Gastrocnemius medialis (tissue), 4 donors: ENCODE data around the gene CHRNA10.

Source experiments
- CTCF ChIP-seq, 5 experiments: fragments of 450-650 bp in 3 of 5; fragments of 200-600 bp in 2 of 5; sonication (generic) in 2 of 5; IDR thresholded peaks in 4 of 5; conservative IDR thresholded peaks in 1 of 5; 1 replicate in 4 of 5; 2 replicates in 1 of 5; pipeline ENCODE4 v1.5.1; 2016 to 2019; ENCODE audit warnings: antibody characterized with exemption in 5 of 5, mild to moderate bottlenecking in 3 of 5, moderate library complexity in 3 of 5
- POLR2A ChIP-seq, 2 donors: fragments of 450-650 bp; IDR thresholded peaks; one replicate each; pipeline ENCODE4 v1.6.1; 2017; ENCODE audit warnings: antibody characterized with exemption in 2 of 2, mild to moderate bottlenecking in 2 of 2, moderate library complexity in 2 of 2

GRCh38 chr11:3645552-3645951 is 25.6 kb downstream of the CHRNA10 start:
- TF ChIP-seq CTCF (IDR thresholded peaks at IDR 0.05 in 4 of 5, conservative IDR thresholded peaks at IDR 0.05 in 1 of 5) = no peak
- no peak for TF ChIP-seq POLR2A (IDR thresholded peaks at IDR 0.05)
